GM21825 (cell line): ENCODE measurements around the gene LTBP1.
"Not testable (repeated sequence)": the region's sequence is repeated elsewhere in the genome, so short reads cannot be mapped to it uniquely, and the experiment has no call there.

ENCODE experiments used
- ATAC-seq: cut with Tn5 transposase; IDR thresholded peaks from one replicate; pipeline ENCODE4 v1.9.1; 2021; ENCODE audit warnings: mild to moderate bottlenecking, moderate library complexity; ENCODE audit not compliant: unreplicated experiment

LTBP1 gene

GRCh38 chr2:33134086-33134771 is 187.5 kb downstream of the LTBP1 start:
- ATAC-seq = no peak

DNA sequence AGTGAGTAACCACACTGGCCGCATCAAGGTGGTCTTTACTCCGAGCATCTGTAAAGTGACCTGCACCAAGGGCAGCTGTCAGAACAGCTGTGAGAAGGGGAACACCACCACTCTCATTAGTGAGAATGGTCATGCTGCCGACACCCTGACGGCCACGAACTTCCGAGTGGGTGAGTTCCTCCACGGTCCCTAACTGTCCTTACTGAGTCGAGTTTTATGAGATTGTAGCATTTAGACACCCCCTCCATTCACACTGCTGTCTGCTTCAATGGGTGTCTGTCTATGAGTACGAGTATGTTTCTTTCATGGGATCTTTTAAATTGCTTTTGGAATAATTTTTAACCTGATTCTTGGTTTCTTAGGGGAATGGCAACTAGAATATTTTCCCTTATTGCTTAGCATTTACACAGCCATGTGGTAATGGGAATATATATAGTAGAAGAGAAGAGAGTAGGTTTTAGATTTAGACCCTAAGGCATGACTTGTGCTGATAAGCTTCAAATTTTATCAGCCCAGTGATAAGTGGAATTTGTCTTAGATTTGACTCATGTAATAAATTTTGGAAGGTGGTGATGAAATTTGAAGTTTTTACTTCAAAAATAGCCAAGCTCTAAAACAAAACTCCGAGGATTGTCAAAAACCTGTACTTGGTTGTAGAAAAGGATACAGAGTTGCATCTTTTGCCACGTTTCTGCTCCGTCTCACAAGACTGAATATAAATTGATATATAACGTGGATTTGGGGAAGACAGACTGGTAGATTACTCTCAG is 188.2 kb downstream of the LTBP1 start:
- ATAC-seq = no peak

- no peak for ATAC-seq
Measured at GRCh38 chr2:33135645-33136044, 188.9 kb downstream of the LTBP1 start.

DNA sequence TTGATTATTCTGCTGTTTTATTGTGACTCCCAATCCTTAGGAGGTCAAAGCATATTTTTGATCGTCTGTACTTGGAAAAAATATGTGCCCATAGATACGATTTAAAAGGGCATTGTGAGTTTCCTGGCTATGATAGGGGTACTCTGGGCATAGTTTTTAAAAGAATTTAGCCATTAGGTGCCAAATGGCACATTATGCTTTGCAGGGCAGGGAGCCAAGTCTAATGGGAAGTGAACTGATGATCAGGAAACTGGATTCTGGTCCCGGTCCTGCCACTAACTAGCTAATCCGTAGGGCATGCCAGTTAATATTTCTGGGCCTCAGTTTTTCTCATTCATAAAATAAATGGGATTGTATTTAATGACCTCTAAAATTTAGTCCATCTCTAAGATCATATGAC is 189.3 kb downstream of the LTBP1 start:
- ATAC-seq = no peak

DNA sequence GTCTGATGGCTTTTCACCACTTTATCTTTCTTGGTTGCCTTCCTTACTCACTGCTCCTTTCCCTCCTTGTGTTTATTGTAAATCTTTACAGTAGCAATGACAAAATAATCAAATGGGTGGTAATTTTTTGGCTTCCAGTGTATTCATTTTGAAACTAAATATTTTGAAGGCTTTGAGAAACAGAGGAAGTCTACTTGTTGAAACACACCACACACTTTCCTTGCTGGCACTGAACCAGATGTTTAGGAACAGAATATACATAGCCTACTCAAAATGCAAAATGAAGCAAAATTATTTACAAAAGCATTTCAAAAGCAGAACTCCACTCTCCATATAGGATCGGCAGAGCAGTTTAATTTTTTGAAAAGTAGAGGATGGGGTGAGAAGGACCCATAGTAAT is 189.8 kb downstream of the LTBP1 start:
- no peak for ATAC-seq

GRCh38 chr2:33137331-33137730 is 190.6 kb downstream of the LTBP1 start:
- no peak for ATAC-seq

DNA sequence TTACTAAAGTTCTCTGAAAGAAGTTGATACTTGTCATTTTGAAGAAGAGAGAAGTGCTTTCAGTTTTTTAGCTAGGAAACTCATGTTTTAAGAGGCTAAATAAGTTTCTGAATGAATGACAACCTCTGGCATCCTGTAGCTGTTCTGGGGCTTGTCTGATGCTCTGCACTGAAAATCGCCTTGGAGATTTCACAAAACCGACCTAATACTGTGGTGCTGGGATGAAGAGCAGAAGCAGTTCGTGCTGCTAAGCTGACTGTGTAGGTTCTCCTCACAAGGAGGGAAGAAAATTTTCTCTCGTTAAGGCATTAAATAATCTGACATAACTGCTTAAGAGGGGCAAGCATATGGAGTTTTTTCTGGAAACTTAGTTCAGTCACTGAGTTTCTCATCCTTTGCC is 193.2 kb downstream of the LTBP1 start:
- no peak for ATAC-seq

DNA sequence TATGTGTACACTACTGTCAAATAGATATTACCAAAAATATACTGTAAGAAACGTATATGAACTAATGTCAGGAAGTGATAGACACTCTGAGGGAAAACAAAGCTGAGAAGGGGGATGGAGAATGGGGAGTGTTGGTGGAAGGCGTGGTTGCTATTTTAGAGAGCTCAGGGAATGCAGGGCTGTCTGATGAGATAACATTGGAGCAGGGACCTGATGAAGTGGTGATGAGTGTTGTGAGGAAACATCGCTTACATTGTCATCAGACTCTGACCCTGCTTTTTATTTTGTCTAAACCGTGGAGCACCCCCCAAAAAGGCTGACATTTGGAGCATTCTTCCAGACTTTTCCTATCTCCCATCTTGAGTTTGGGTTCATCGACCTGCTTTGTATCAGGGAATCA is 194.7 kb downstream of the LTBP1 start:
- no peak for ATAC-seq

DNA sequence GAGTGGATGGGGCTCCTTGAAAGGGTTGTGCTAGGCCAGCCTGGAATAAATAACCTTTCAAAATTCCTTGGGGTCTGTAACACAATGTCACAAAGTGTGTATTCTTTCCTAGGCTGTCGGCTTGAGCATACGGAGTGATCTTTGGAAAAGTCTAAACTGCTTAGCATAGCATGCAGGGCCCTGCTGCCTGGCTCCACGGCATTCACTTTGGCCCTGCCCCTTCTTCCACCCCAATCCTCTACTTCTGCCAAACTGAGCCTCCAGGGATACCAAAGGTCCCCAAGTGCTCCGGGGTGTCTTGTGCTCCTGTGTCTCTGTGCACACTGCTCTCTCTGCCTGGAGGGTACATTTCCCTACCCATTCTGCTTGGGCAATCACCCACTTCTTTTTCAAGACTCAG is 196.1 kb downstream of the LTBP1 start:
- ATAC-seq = no peak

DNA sequence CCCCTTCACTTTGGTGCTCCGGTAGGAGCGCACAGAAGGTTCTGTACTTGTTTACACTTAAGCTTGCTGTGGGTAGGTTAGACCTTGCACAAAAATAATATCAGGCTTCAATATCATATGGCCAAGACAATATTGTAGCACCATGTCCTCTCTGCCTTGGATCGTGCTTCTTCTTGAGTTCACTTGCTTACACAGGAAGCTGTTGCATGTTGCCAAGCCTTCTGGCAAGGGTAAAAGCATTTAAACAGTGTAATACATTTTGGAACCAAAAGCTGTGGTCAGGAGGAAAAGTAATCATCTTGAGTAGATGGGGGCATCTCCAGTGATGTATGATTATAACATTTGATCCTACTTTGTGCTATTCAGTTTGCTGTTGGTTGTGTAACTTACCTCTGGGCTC is 197.5 kb downstream of the LTBP1 start:
- no peak for ATAC-seq

DNA sequence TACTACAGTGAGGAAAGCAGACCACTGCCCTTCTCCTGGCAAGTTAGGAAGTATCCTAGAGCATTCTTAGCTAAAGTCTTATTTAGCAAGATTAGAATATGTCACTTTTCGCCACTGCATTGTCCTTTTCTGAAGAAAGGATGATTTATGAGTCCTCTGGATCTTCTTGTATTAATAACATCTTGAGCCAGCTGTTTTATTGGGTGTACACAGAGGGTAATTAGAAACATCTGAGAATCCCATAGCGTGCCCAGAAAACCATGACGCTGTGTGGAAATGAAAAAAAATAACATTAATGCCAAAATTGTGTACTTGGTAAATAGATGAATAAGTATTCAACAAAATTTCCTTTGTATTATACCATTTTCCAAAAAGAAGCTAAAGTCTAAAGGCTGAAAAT is 198.7 kb downstream of the LTBP1 start:
- ATAC-seq = no peak

GRCh38 chr2:33146102-33146501 is 199.3 kb downstream of the LTBP1 start:
- ATAC-seq = no peak

DNA sequence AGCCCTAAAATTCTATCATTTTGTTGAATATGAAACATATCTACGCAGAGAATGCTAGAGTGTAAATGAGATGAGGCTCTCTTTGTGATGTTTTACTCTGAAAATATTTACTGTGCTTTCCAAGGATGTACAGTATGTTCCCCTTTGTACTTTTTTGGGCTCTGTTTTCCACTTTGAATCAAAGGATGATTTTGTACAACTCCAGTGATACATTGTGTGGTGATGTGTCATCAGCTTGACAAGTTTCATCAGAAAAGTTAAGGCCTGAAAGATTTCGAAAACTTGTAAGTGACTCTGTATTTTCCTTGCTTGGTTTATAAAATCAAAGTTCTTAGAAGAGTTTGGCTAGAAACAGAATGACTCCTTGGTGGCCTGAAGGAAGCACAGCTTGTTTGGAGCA is 206.3 kb downstream of the LTBP1 start:
- no peak for ATAC-seq

GRCh38 chr2:33158482-33159003 is 211.8 kb downstream of the LTBP1 start:
- ATAC-seq = no peak

- no peak for ATAC-seq
Measured at GRCh38 chr2:33160191-33160590, 213.4 kb downstream of the LTBP1 start.

DNA sequence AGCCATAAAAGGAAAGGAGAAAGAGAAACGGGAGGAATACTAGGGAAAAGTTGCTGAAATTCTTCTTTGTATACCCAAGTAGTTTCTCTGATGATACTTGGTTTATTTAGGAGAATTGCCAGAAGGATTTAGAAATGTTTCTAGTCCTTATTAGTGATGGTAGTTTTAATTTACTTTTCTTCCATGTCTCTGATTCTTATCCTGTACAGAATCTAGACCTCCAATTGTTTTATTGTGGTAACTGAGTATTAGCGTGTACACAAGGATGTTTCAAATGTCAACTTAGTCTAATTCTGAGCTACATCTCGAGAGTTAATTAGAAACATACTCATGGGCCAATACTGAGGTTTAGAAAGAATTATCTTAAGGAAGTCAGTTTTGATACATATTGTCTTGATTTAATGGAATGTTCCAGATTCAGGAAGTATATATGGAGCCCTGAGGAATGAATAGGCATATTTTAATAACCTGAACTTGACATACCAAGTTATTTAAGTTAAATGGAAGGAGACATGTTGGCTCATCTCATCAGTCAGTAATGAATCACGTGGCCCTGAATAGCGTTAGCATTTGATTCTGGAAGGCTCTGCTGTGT is 219.6 kb downstream of the LTBP1 start:
- ATAC-seq = no peak

DNA sequence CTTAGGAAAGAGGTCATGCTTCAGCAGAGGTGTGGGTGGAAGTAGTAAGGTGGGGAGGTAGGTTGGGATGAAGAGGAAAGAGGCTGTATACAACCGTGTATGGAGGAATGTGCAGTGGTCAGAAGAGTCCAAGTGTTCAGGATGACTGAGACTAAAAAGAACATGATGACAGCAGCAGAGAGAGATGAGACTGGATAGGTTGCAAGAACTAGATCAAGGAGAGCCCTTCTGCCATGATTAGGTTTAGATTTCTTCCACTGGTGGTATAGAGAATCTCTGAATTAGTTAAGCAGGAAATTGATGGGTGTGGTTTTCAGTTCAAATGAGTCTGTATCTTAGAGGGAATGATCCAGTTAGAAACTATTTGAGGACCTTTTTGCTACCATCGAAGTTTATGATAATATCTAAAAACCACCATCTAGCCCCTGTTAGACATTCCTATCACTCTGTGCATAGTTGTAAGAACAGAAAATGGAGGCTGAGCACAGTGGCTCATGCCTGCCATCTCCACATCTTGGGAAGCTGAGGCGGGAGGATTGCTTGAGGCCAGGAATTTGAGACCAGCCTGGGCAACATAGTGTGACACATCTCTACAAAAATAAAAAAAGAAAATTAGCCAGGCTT is 221.0 kb downstream of the LTBP1 start:
- no peak for ATAC-seq

- ATAC-seq = no peak
Measured at GRCh38 chr2:33168425-33168824, 221.7 kb downstream of the LTBP1 start.

GRCh38 chr2:33168922-33169321 is 222.2 kb downstream of the LTBP1 start:
- no peak for ATAC-seq

- ATAC-seq = not testable (repeated sequence)
Measured at GRCh38 chr2:33170251-33170650, 223.5 kb downstream of the LTBP1 start.

DNA sequence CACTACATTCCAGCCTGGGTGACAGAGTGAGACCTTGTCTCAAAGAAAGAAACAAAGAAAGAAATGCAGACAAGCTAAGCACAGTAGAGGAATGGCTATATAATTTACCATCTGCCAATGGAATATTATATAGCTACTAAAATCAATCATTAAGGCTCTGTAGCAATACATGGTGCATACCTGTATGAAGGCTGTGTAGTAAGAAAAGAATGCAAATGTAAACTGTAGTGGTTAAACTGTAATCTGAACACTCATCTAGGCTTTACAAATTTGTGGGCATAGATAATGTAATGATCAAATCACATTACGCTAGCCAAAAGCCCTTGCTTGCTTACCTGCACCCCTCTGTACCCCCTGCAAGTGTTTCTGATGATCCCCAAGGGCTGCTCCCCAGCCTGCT is 230.9 kb downstream of the LTBP1 start:
- no peak for ATAC-seq

DNA sequence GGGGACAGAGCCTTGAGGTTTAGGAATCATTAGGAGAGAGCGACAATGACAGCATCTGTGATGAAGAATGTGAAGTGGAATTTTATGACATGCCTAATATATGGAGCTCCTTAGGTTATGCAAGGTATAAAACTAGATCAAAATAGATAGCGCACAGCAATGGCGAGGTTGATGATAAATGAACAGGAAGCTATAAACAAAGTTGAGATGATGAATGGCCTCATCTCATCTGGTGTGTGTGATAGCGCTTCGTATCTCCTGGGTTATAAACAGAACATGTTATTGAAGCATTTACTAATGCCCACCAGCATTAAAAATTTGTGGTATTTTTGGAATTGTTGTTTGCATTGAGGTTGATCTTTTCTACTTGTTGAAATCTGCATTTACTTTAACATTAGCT is 231.5 kb downstream of the LTBP1 start:
- ATAC-seq = no peak
